H1 (cell line): ENCODE results near the gene GJB3. TPM values are rescaled to one million over a fixed set of nuclear protein-coding genes. Genes with fewer than 3 reads are reported as not detected.

Experiments
- CEBPB ChIP-seq: IDR thresholded peaks from 2 replicates; pipeline ENCODE4 v1.6.1; 2012; ENCODE audit warnings: low read depth, low read length
- KDM4A ChIP-seq: IDR thresholded peaks from one replicate; pipeline ENCODE4 v1.7.1; 2012; ENCODE audit warnings: low read depth, mild to moderate bottlenecking, moderate library complexity, low read length, inconsistent platforms; ENCODE audit not compliant: severe bottlenecking
- KDM5A ChIP-seq: fragments of 200-600 bp; IDR thresholded peaks from 2 replicates; pipeline ENCODE4 v1.7.1; 2012; ENCODE audit warnings: mild to moderate bottlenecking, low read length, inconsistent platforms, mixed read lengths
- RXRA ChIP-seq: IDR thresholded peaks from 2 replicates; pipeline ENCODE4 v1.6.1; 2011; ENCODE audit warnings: low read depth, mild to moderate bottlenecking, low read length, moderate library complexity; ENCODE audit not compliant: insufficient read depth
- polyA plus RNA-seq, 7 experiments: library from polyadenylated mRNA; depleted of rRNA in 3 of 7; stranded (reverse) in 5 of 7; unstranded in 2 of 7; fragments of >200 nt in 5 of 7; fragments of 200-250 nt in 2 of 7; gene quantifications; 1 replicate in 5 of 7; 2 replicates in 1 of 7; 4 replicates in 1 of 7; pipeline versions ENCODE4 v1.2.1 to v1.2.3, GENCODE V29; 2011 to 2013; ENCODE audit warnings: missing spikeins in 2 of 7, mixed read lengths in 2 of 7
- total RNA-seq: library from RNA; stranded (reverse); fragmentation: NEBNext Ultra II Directional; extraction: Animal tissue kit (Norgen Biotek cat#: 25700); gene quantifications from 2 replicates; pipeline ENCODE4 v1.2.1, GENCODE V29; 2021

Gene GJB3
- total and polyA plus RNA-seq, 2 of the 8 experiments (the other 6 are each of a cell fraction or from before 2014, with no cell fraction given): 0.93 to 1.6 TPM

DNA sequence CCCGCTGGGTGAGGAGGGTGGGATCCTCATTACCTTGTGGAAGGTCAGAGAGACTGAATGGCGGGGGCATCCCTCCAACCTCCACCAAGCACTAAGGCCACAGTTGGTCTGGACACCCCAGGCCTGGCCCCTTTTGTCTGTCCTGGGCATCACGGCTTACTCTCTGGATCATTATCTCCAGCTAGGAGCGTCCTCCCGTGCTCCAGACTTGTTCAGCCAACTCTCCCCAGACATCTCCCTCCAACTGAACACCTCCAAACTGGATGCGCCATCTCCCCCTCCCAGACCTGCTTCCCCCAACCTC, 33.4 kb upstream of the GJB3 start (continued):
- no peak for TF ChIP-seq KDM4A
- no peak for TF ChIP-seq RXRA
- no peak for TF ChIP-seq KDM5A
- no peak for TF ChIP-seq CEBPB
- TF ChIP-seq, all 59 proteins: peak for 0
